GM23338 (cell line): Measurements from ENCODE around the gene LRRC4B. TPM values are rescaled to one million over a fixed set of nuclear protein-coding genes. Genes with fewer than 3 reads are reported as not detected.

ENCODE experiments used
- ATAC-seq: fragments of 200-7000 bp; cut with Tn5 transposase; 3 replicates; pipeline ENCODE4 v1.9.1; 2020
- DNase-seq: peaks from one replicate; pipeline ENCODE4 v3.0.0-alpha.2; 2015; ENCODE audit warnings: low spot score
- H2AFZ ChIP-seq: fragments of 200-600 bp; sonication (generic); 2 replicates; pipeline ENCODE4 v1.8.0; 2016; ENCODE audit warnings: antibody characterized with exemption, mild to moderate bottlenecking, moderate library complexity
- H3F3A ChIP-seq: fragments of 200-600 bp; sonication (generic); replicated peaks from 2 replicates; pipeline ENCODE4 v1.8.0; 2017; ENCODE audit warnings: antibody characterized with exemption, mixed run types, low read depth
- H3K27ac ChIP-seq: fragments of 200-600 bp; sonication (generic); 2 replicates; pipeline ENCODE4 v1.6.1; 2016; ENCODE audit warnings: low read depth
- H3K27me3 ChIP-seq: fragments of 200-600 bp; sonication (generic); 2 replicates; pipeline ENCODE4 v1.8.0; 2016; ENCODE audit warnings: mild to moderate bottlenecking, mixed run types, moderate library complexity; ENCODE audit not compliant: insufficient read depth
- H3K36me3 ChIP-seq: fragments of 200-600 bp; sonication (generic); 2 replicates; pipeline ENCODE4 v1.8.0; 2016; ENCODE audit warnings: mild to moderate bottlenecking; ENCODE audit not compliant: insufficient read depth
- H3K4me1 ChIP-seq: fragments of 200-600 bp; sonication (generic); 2 replicates; pipeline ENCODE4 v1.8.0; 2016; ENCODE audit warnings: mild to moderate bottlenecking, moderate library complexity; ENCODE audit not compliant: insufficient read depth
- H3K4me2 ChIP-seq: fragments of 200-600 bp; sonication (generic); 2 replicates; pipeline ENCODE4 v1.7.1; 2017; ENCODE audit warnings: mixed run types
- H3K4me3 ChIP-seq: fragments of 200-600 bp; sonication (generic); 2 replicates; pipeline ENCODE4 v1.6.1; 2016; ENCODE audit warnings: mixed run types
- H3K79me2 ChIP-seq: fragments of 200-600 bp; sonication (generic); replicated peaks from 2 replicates; pipeline ENCODE4 v1.8.0; 2017; ENCODE audit warnings: mild to moderate bottlenecking; ENCODE audit not compliant: insufficient read depth
- H3K9me2 ChIP-seq: fragments of 200-600 bp; sonication (generic); 2 replicates; pipeline ENCODE4 v1.8.0; 2017; ENCODE audit not compliant: insufficient read depth
- H4K20me1 ChIP-seq: fragments of 200-600 bp; sonication (generic); replicated peaks from 2 replicates; pipeline ENCODE4 v1.8.0; 2017; ENCODE audit warnings: mild to moderate bottlenecking; ENCODE audit not compliant: insufficient read depth
- H3K27ac Mint-ChIP-seq: 2 replicates; pipeline ENCODE4 v1.8.0; 2020; ENCODE audit warnings: inconsistent platforms, mild to moderate bottlenecking, moderate library complexity, mixed read lengths
- H3K27me3 Mint-ChIP-seq: 3 replicates; pipeline ENCODE4 v1.8.0; 2022; ENCODE audit warnings: low read depth, mild to moderate bottlenecking, moderate library complexity, mixed read lengths, inconsistent platforms; ENCODE audit not compliant: insufficient read depth, poor library complexity
- H3K36me3 Mint-ChIP-seq: 3 replicates; pipeline ENCODE4 v1.8.0; 2021; ENCODE audit warnings: low read depth, mild to moderate bottlenecking, inconsistent platforms, moderate library complexity, mixed read lengths
- H3K4me1 Mint-ChIP-seq: 3 replicates; pipeline ENCODE4 v1.8.0; 2020; ENCODE audit warnings: mild to moderate bottlenecking, inconsistent platforms, mixed read lengths
- H3K4me3 Mint-ChIP-seq: 3 replicates; pipeline ENCODE4 v1.8.0; 2021; ENCODE audit warnings: moderate library complexity, mild to moderate bottlenecking, inconsistent platforms, mixed read lengths
- H3K9me3 Mint-ChIP-seq: 3 replicates; pipeline ENCODE4 v1.8.0; 2020; ENCODE audit warnings: moderate library complexity, mild to moderate bottlenecking, inconsistent platforms, mixed read lengths
- EZH2phosphoT487 ChIP-seq: fragments of 200-600 bp; sonication (generic); IDR thresholded peaks from one replicate; pipeline ENCODE4 v1.8.1; 2018; ENCODE audit warnings: antibody characterized with exemption; ENCODE audit not compliant: unreplicated experiment
- JUNB ChIP-seq: IDR thresholded peaks from one replicate; pipeline ENCODE4 v1.6.1; 2016; ENCODE audit warnings: antibody characterized with exemption; ENCODE audit not compliant: unreplicated experiment
- NANOG ChIP-seq: IDR thresholded peaks from 2 replicates; pipeline ENCODE4 v1.6.1; 2016; ENCODE audit warnings: antibody characterized with exemption, borderline replicate concordance
- POLR2AphosphoS5 ChIP-seq: IDR thresholded peaks from 2 replicates; pipeline ENCODE4 v1.6.1; 2016; ENCODE audit warnings: antibody characterized with exemption, low read depth
- ZNF114 ChIP-seq: fragments of 250-450 bp; sonication (Bioruptor Pico); IDR thresholded peaks from 2 replicates; pipeline ENCODE4 v1.5.0; 2020; ENCODE audit warnings: mild to moderate bottlenecking, moderate library complexity
- ZNF331 ChIP-seq: fragments of 250-450 bp; sonication (Bioruptor Pico); IDR thresholded peaks from 2 replicates; pipeline ENCODE4 v1.5.0; 2020; ENCODE audit warnings: low read depth, mild to moderate bottlenecking, moderate library complexity
- polyA plus RNA-seq: library from polyadenylated mRNA; unstranded; fragments of >200 nt; fragmentation: Nextera tagmentation; extraction: Ambion mirVana; gene quantifications from 2 replicates; pipeline ENCODE4 v1.2.1, GENCODE V29; 2016
- total RNA-seq: library from RNA; depleted of rRNA; stranded (reverse); fragments of >200 nt; shearing (Covaris generic); gene quantifications from 2 replicates; pipeline ENCODE4 v1.2.3, GENCODE V29; 2014
- TF ChIP-seq, protein P1 (sequence below): fragments of 250-450 bp; sonication (Bioruptor Pico); IDR thresholded peaks from 2 replicates; pipeline ENCODE4 v1.5.0; 2020; ENCODE audit warnings: mild to moderate bottlenecking, moderate library complexity
- TF ChIP-seq, protein P2 (sequence below), 2 experiments: fragments of 200-600 bp in 1 of 2; sonication (generic) in 1 of 2; conservative IDR thresholded peaks; 2 replicates each; pipeline versions ENCODE4 v1.5.1 to v1.6.1; 2016 to 2017; ENCODE audit warnings: antibody characterized with exemption in 2 of 2, low read depth in 2 of 2, mild to moderate bottlenecking in 2 of 2, moderate library complexity in 1 of 2
- TF ChIP-seq, protein P3 (sequence below): IDR thresholded peaks from one replicate; pipeline ENCODE4 v1.6.1; 2018; ENCODE audit warnings: antibody characterized with exemption; ENCODE audit not compliant: unreplicated experiment

The LRRC4B gene
- total and polyA plus RNA-seq, 2 experiments from 2014 or later = 2.0 to 13.2 TPM

DNA sequence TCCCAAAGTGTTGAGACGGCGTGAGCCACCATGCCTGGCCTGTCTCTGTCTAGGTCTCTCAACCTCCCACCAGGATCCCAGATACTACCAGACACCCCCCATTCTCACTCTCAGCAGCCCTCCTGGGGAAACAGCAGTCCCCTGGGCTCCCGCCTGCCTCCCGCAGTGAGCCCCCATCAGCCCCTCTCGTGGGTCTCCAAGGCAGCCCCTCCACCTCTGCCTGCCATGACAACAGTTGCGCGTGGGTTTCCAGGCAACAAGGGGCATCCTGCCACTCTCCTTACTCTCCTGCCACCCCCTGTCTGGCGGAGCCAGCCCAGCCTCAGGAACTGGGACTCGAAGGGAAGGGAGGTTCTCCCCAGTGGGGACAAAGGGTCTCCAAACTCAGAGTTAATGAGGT is 5.2 kb downstream of the LRRC4B start:
- H3K4me1 Mint-ChIP-seq = no peaks in the 10 kb centered on the region
- Histone ChIP-seq H3K36me3 (no peaks in the 10 kb centered on the region), H3K4me2 (no peak overlapping the region), H3K79me2 (no peaks in the 10 kb centered on the region), H3K27me3 (peaks cover 53% of the 10 kb centered on the region), H3K9me2 (no peaks in the 10 kb centered on the region), H3K4me1 (peaks cover 28% of the 10 kb centered on the region), H4K20me1 (0 out of 2 replicates have a peak, but pooled peaks cover 3% of the 10 kb centered on the region), H3K4me3 (no peak overlapping the region), H3K27ac (no peak overlapping the region), H2AFZ (no peak overlapping the region), H3F3A (no peaks in the 10 kb centered on the region)
- TF ChIP-seq NANOG = no peak
- TF ChIP-seq, protein P1, sequence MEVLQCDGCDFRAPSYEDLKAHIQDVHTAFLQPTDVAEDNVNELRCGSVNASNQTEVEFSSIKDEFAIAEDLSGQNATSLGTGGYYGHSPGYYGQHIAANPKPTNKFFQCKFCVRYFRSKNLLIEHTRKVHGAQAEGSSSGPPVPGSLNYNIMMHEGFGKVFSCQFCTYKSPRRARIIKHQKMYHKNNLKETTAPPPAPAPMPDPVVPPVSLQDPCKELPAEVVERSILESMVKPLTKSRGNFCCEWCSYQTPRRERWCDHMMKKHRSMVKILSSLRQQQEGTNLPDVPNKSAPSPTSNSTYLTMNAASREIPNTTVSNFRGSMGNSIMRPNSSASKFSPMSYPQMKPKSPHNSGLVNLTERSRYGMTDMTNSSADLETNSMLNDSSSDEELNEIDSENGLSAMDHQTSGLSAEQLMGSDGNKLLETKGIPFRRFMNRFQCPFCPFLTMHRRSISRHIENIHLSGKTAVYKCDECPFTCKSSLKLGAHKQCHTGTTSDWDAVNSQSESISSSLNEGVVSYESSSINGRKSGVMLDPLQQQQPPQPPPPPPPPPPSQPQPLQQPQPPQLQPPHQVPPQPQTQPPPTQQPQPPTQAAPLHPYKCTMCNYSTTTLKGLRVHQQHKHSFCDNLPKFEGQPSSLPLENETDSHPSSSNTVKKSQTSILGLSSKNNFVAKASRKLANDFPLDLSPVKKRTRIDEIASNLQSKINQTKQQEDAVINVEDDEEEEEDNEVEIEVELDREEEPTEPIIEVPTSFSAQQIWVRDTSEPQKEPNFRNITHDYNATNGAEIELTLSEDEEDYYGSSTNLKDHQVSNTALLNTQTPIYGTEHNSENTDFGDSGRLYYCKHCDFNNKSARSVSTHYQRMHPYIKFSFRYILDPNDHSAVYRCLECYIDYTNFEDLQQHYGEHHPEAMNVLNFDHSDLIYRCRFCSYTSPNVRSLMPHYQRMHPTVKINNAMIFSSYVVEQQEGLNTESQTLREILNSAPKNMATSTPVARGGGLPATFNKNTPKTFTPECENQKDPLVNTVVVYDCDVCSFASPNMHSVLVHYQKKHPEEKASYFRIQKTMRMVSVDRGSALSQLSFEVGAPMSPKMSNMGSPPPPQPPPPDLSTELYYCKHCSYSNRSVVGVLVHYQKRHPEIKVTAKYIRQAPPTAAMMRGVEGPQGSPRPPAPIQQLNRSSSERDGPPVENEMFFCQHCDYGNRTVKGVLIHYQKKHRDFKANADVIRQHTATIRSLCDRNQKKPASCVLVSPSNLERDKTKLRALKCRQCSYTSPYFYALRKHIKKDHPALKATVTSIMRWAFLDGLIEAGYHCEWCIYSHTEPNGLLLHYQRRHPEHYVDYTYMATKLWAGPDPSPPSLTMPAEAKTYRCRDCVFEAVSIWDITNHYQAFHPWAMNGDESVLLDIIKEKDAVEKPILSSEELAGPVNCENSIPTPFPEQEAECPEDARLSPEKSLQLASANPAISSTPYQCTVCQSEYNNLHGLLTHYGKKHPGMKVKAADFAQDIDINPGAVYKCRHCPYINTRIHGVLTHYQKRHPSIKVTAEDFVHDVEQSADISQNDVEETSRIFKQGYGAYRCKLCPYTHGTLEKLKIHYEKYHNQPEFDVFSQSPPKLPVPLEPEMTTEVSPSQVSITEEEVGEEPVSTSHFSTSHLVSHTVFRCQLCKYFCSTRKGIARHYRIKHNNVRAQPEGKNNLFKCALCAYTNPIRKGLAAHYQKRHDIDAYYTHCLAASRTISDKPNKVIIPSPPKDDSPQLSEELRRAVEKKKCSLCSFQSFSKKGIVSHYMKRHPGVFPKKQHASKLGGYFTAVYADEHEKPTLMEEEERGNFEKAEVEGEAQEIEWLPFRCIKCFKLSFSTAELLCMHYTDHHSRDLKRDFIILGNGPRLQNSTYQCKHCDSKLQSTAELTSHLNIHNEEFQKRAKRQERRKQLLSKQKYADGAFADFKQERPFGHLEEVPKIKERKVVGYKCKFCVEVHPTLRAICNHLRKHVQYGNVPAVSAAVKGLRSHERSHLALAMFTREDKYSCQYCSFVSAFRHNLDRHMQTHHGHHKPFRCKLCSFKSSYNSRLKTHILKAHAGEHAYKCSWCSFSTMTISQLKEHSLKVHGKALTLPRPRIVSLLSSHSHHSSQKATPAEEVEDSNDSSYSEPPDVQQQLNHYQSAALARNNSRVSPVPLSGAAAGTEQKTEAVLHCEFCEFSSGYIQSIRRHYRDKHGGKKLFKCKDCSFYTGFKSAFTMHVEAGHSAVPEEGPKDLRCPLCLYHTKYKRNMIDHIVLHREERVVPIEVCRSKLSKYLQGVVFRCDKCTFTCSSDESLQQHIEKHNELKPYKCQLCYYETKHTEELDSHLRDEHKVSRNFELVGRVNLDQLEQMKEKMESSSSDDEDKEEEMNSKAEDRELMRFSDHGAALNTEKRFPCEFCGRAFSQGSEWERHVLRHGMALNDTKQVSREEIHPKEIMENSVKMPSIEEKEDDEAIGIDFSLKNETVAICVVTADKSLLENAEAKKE (CRISPR knock-in tag) = no peak
- no peak for TF ChIP-seq EZH2phosphoT487
- TF ChIP-seq POLR2AphosphoS5 = no peak
- no peak for TF ChIP-seq ZNF114 (CRISPR knock-in tag)
- TF ChIP-seq, protein P2, sequence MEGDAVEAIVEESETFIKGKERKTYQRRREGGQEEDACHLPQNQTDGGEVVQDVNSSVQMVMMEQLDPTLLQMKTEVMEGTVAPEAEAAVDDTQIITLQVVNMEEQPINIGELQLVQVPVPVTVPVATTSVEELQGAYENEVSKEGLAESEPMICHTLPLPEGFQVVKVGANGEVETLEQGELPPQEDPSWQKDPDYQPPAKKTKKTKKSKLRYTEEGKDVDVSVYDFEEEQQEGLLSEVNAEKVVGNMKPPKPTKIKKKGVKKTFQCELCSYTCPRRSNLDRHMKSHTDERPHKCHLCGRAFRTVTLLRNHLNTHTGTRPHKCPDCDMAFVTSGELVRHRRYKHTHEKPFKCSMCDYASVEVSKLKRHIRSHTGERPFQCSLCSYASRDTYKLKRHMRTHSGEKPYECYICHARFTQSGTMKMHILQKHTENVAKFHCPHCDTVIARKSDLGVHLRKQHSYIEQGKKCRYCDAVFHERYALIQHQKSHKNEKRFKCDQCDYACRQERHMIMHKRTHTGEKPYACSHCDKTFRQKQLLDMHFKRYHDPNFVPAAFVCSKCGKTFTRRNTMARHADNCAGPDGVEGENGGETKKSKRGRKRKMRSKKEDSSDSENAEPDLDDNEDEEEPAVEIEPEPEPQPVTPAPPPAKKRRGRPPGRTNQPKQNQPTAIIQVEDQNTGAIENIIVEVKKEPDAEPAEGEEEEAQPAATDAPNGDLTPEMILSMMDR (conservative IDR thresholded peaks at IDR 0.05; ENCODE audit: low read depth in 2 of 2) = no peak
- no peak for TF ChIP-seq JUNB
- no peak for TF ChIP-seq ZNF331 (CRISPR knock-in tag)
- TF ChIP-seq, protein P3, sequence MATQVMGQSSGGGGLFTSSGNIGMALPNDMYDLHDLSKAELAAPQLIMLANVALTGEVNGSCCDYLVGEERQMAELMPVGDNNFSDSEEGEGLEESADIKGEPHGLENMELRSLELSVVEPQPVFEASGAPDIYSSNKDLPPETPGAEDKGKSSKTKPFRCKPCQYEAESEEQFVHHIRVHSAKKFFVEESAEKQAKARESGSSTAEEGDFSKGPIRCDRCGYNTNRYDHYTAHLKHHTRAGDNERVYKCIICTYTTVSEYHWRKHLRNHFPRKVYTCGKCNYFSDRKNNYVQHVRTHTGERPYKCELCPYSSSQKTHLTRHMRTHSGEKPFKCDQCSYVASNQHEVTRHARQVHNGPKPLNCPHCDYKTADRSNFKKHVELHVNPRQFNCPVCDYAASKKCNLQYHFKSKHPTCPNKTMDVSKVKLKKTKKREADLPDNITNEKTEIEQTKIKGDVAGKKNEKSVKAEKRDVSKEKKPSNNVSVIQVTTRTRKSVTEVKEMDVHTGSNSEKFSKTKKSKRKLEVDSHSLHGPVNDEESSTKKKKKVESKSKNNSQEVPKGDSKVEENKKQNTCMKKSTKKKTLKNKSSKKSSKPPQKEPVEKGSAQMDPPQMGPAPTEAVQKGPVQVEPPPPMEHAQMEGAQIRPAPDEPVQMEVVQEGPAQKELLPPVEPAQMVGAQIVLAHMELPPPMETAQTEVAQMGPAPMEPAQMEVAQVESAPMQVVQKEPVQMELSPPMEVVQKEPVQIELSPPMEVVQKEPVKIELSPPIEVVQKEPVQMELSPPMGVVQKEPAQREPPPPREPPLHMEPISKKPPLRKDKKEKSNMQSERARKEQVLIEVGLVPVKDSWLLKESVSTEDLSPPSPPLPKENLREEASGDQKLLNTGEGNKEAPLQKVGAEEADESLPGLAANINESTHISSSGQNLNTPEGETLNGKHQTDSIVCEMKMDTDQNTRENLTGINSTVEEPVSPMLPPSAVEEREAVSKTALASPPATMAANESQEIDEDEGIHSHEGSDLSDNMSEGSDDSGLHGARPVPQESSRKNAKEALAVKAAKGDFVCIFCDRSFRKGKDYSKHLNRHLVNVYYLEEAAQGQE = no peak
- peaks cover 44% of the 10 kb centered on the region for H3K36me3 Mint-ChIP-seq
- H3K27me3 Mint-ChIP-seq = peaks cover 21% of the 10 kb centered on the region
- no peak for ATAC-seq
- no peak for DNase-seq
- H3K4me3 Mint-ChIP-seq = no peak overlapping the region
- no peak overlapping the region for H3K27ac Mint-ChIP-seq
- H3K9me3 Mint-ChIP-seq = peaks cover 89% of the 10 kb centered on the region
